ENCODE measurements around the gene PIGO. TPM values are rescaled to one million over a fixed set of nuclear protein-coding genes. Genes with fewer than 3 reads are reported as not detected.

PIGO gene
- total and polyA plus RNA-seq, 8 donors, result 22.9 to 30.7 (median 25.2) TPM

DNA sequence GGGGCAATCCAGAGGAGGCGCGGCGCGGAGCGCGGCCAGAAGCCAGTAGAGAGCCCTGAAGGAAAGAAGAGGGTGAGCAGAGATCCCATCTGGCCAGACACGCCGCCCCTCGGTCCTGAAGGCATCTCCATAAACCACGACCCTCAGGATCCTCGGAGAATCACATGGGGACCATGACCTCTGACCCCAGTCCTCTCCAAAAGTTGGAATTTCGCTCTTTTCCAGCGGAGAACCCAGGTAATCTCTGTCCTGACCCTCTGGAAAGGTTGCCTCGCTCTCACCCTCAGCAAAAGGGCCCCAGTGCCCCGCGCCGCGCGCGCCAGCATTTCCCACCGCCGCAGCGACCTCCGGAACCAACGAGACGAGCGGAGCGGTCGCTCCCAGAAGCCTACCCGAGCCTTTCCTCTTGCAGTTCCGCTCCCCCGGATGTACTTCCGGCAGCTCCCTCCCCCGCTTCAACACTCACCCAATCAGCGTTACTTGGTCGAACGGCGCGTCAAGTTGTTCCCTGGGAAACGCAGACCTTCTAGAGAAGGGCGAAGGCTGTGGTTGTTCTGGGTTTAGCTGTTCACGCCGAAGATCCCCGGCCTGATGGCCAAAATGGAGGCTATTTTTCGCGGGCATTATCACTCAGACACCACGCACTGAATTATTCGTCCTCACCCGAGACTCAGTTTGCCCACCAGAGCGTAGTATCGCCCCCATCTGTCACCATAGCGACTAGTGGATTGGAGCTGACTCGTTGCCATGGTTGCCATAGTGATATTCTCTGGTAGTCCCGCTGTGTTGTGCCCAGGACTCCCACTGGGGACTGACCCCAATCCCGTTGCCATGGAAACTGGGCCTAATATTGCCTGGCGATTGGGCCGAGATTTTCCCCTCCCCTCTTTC is 6.6 kb upstream of the PIGO start, which contains the start of gene STOML2:
Gene STOML2, minus strand, starts transcription at position 363 of the 891 bp plus-strand sequence. Its CDS starts 37 bp downstream, at position 326.
- Histone ChIP-seq H3K4me3 (peak within 1 kb of the TSS; percentile 78 to 86), H3K4me1 (peaks cover 6 to 34% of the 10 kb centered on the region in 2 donors), H3K27ac (peak within 1 kb of the TSS; percentile 60 to 91), H3K27me3 (no peaks in the 10 kb centered on the region), H3K36me3 (peaks cover 0 to 71% of the 10 kb centered on the region in 2 donors), H3K9me3 (no peaks in the 10 kb centered on the region)
- ATAC-seq, result peak; percentile 98
- DNase-seq, result peak; percentile 95 to 97 (median 95)
- TF ChIP-seq CTCF (IDR thresholded peaks at IDR 0.05), result no peak
- intact Hi-C loops (cut with DNase I), result no loop called here

DNA sequence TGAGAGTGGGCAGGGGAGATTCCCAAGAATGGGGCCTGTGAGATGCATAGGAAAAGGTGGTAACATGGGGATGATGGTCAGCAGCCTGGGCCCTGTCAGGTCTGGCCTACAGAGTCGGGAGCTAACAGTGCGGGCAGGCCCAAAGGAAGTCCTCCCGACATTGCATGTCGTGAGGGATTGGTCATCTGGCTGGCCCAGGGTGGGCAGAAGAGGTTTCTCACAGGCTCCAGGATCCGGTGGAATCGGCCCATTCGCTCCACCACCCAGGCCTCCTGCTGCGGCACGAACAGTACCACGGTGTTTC is 6.0 kb upstream of the PIGO start:
- intact Hi-C loops (cut with DNase I), result no loop called here
- Histone ChIP-seq H3K27me3 (no peaks in the 10 kb centered on the region), H3K4me3 (peak overlapping the region; percentile 78 to 86), H3K27ac (peak overlapping the region; percentile 60 to 91), H3K36me3 (peaks cover 0 to 65% of the 10 kb centered on the region in 2 donors), H3K9me3 (no peaks in the 10 kb centered on the region), H3K4me1 (peaks cover 6 to 34% of the 10 kb centered on the region in 2 donors)
- TF ChIP-seq CTCF (IDR thresholded peaks at IDR 0.05), result no peak
- ATAC-seq (peak; percentile 54), DNase-seq (peak in 1 of 4 donors; percentile 3)

GRCh38 chr9:35097573-35097972 is 1.2 kb upstream of the PIGO start:
- no peak for ATAC-seq
- intact Hi-C loops (cut with DNase I), result loop anchor here in 1 of 2 donors (10.0 kb wide), 1 partner anchor 203 kb away; a partner anchor contains a TSS

DNA sequence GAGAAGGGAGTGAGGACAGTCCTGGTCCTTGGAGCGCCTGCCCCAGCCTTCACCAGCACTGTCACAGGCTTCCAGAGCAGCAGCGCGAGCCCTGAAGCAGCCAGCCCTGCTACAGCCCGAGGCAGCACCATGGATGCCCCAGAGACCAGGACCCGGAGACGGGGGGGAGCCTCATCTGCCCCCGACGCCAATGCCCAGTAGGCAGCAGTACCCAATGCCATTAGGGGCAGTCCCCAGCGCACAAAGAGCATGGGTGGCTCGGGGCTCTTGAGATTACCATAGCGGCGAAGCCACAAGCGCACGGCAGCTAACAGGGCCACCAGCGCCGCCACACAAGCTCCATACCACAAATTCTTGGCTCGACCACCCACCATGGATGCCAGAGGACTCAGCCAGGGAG is 4.9 kb downstream of the PIGO start:
- no peak for TF ChIP-seq CTCF (IDR thresholded peaks at IDR 0.05)
- no peak overlapping the region for H3K4me3 ChIP-seq
- DNase-seq (no peak), ATAC-seq (no peak)
- intact Hi-C loops (cut with DNase I), result loop anchor here in 1 of 2 donors (10.0 kb wide), 1 partner anchor 197 kb away; a partner anchor contains a TSS
- H3K27ac ChIP-seq, result no peak overlapping the region
- no peaks in the 10 kb centered on the region for H3K9me3 ChIP-seq
- H3K4me1 ChIP-seq, result peaks cover 6 to 12% of the 10 kb centered on the region in 2 donors
- H3K27me3 ChIP-seq, result no peaks in the 10 kb centered on the region
- H3K36me3 ChIP-seq, result peaks cover 0 to 63% of the 10 kb centered on the region in 2 donors

More at GRCh38 chr9:35097573-35097972, 1.2 kb upstream of the PIGO start:
- no peak for TF ChIP-seq CTCF (IDR thresholded peaks at IDR 0.05)
- Histone ChIP-seq H3K36me3 (peaks cover 0 to 40% of the 10 kb centered on the region in 2 donors), H3K9me3 (no peaks in the 10 kb centered on the region), H3K27ac (no peak overlapping the region), H3K27me3 (no peaks in the 10 kb centered on the region), H3K4me1 (peaks cover 15 to 33% of the 10 kb centered on the region in 2 donors), H3K4me3 (no peak overlapping the region)
- DNase-seq, result no peak

DNA sequence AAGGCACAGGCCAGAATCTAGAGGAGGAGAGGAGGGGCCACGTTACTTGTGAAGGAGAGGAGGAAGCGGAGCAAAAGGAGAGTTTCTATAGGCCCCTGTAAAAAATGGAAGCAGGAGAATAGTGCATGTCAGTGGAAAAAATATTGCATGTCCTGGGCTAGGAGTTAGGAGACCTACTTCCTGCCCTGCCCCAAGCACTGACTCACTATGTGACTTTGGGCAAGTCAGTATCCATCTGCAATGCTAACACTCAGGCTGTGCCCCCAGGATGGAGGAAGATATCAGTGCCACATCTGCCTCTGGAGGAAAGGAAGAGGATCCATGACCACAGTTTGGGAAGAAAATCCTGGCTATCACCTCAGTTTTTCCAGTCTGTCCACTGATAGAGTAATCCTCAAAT is 7.0 kb downstream of the PIGO start:
- Histone ChIP-seq H3K27ac (no peak overlapping the region), H3K36me3 (peaks cover 0 to 63% of the 10 kb centered on the region in 2 donors), H3K4me1 (no peaks in the 10 kb centered on the region), H3K27me3 (no peaks in the 10 kb centered on the region), H3K4me3 (no peak overlapping the region), H3K9me3 (no peaks in the 10 kb centered on the region)
- ATAC-seq (no peak), DNase-seq (no peak)
- TF ChIP-seq CTCF (IDR thresholded peaks at IDR 0.05), result no peak
- intact Hi-C loops (cut with DNase I), result no loop called here
